ENCODE measurements around the gene NCCRP1. TPM values are rescaled to one million over a fixed set of nuclear protein-coding genes. Genes with fewer than 3 reads are reported as not detected.
A peak's percentile ranks its signal among the peaks of the same experiment; 100 is the strongest.

NCCRP1 gene
- total RNA-seq, 1 donor, result not detected

DNA sequence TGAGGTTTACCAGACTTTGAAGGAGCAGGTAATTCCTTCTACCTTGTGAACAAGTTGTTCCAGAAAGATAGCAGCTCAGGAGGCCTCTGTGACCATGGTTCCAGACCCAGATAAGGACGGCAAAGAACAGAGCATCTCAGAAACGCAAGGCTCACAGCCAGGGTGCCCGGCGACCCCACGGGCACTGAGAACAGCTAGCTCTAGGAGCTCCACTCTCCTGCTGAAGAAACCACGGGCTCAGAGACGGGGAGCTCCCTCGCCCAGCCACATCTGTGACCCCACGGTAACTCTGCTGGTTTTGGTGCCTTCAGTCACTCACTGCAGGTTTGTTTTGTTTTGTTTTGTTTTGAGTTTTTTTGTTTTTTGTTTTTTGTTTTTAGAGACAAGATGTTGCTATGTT, 16.0 kb upstream of the NCCRP1 start:
- TF ChIP-seq CTCF (IDR thresholded peaks at IDR 0.05; ENCODE audit: insufficient read depth, low read length), result no peak
- H3K4me3 ChIP-seq (ENCODE audit: low read depth, low read length), result no peak overlapping the region
- DNase-seq (ENCODE audit: low read depth), result no peak

- no peak for DNase-seq (ENCODE audit: low read depth)
- no peak overlapping the region for H3K4me3 ChIP-seq (ENCODE audit: low read depth, low read length)
- TF ChIP-seq CTCF (IDR thresholded peaks at IDR 0.05; ENCODE audit: insufficient read depth, low read length), result no peak
Measured at GRCh38 chr19:39181500-39182173, 15.1 kb upstream of the NCCRP1 start.

DNA sequence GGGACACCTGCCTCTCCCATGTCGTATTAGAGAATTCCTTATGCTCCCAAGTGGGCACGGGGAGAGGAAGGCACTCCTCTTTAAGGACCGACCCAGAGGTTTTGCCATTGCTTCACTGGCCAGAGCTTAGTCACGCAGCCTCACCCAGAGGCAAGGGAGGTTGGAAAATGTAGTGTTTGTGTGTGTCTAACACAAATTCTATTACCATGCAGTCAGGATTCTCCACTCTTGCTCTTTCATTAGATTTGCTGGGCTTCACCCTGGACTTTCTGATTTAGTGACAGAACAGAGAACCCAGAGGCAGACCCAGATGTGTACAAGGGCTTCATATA, 14.6 kb upstream of the NCCRP1 start:
- no peak for TF ChIP-seq CTCF (IDR thresholded peaks at IDR 0.05; ENCODE audit: insufficient read depth, low read length)
- H3K4me3 ChIP-seq (ENCODE audit: low read depth, low read length), result no peak overlapping the region
- DNase-seq (ENCODE audit: low read depth), result peak; percentile 48

DNA sequence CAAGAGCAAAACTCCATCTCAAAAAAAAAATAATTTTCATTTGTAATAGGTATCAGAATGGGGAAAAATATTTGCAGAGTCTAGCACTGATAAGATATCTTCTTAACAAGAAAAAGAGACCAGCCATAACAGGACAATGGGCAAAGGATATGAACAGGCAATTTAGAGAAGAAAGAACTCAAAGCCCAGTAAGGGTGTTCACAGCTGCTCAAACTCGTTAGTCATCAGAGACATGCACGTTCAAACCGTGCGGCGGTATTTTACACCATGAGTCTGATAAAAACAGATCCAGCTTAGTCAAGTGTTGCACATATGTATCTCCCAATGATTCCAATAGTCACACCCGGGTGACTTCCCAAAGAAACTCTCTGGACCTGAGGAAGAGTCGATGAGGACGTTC, 13.7 kb upstream of the NCCRP1 start:
- H3K4me3 ChIP-seq (ENCODE audit: low read depth, low read length), result no peak overlapping the region
- no peak for TF ChIP-seq CTCF (IDR thresholded peaks at IDR 0.05; ENCODE audit: insufficient read depth, low read length)
- DNase-seq (ENCODE audit: low read depth), result no peak

DNA sequence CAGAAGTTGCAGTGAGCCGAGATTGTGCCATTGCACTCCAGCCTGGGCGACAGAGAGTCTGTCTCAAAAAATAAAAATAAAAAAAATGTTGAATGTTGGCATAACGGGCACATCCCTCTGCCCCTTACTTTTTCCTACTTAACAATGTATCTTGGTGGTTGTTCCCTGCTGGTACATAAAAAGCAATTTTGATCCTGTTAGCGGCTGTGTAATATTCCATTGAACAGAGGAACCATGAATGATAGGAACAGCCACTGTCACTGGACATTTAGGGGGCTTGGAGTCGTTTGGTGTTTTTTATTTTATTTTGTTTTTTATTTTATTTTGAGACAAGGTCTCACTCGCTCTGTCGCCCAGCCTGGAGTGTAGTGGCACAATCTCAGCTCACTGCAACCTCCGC, 10.4 kb upstream of the NCCRP1 start:
- no peak for TF ChIP-seq CTCF (IDR thresholded peaks at IDR 0.05; ENCODE audit: insufficient read depth, low read length)
- no peak for DNase-seq (ENCODE audit: low read depth)
- no peak overlapping the region for H3K4me3 ChIP-seq (ENCODE audit: low read depth, low read length)

- no peak overlapping the region for H3K4me3 ChIP-seq (ENCODE audit: low read depth, low read length)
- no peak for TF ChIP-seq CTCF (IDR thresholded peaks at IDR 0.05; ENCODE audit: insufficient read depth, low read length)
- DNase-seq (ENCODE audit: low read depth), result no peak
Measured at GRCh38 chr19:39187552-39187943, 9.2 kb upstream of the NCCRP1 start.

DNA sequence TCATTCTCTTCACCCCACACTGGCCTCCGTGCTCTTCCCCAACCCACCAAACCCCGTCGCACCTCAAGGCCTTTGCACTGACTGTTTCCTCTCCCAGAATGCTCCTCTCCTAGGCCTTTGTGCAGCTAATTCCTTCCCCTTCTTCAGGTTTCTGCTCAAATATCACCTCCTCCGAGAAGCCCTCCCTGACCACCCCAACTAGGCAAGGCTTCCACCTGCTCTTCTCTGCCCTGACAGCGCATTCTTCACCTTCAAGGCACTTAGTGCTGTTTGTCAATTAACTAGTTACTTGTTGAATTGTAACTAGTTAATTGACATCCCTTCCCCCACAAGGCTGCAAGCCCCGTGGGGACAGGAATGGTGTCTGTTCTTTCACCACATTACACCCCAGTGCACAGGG, 7.8 kb upstream of the NCCRP1 start:
- no peak for DNase-seq (ENCODE audit: low read depth)
- no peak overlapping the region for H3K4me3 ChIP-seq (ENCODE audit: low read depth, low read length)
- TF ChIP-seq CTCF (IDR thresholded peaks at IDR 0.05; ENCODE audit: insufficient read depth, low read length), result no peak
